Measurements from ENCODE around the gene TMEM134.

TMEM134 gene

GRCh38 chr11:67422891-67423290 is 46.2 kb downstream of the TMEM134 start:
- DNase-seq (ENCODE audit: low read depth), result no peak

GRCh38 chr11:67421430-67422031 is 47.5 kb downstream of the TMEM134 start:
- DNase-seq (ENCODE audit: low read depth), result no peak

GRCh38 chr11:67420646-67421429 is 48.2 kb downstream of the TMEM134 start:
- peak; percentile 99 for DNase-seq (ENCODE audit: low read depth)

GRCh38 chr11:67420147-67420645 is 48.9 kb downstream of the TMEM134 start:
- DNase-seq (ENCODE audit: low read depth), result no peak

- DNase-seq (ENCODE audit: low read depth), result no peak
Measured at GRCh38 chr11:67419325-67420049, 49.6 kb downstream of the TMEM134 start.

GRCh38 chr11:67418476-67419281 is 50.4 kb downstream of the TMEM134 start:
- no peak for DNase-seq (ENCODE audit: low read depth)

GRCh38 chr11:67417425-67417824 is 51.6 kb downstream of the TMEM134 start:
- DNase-seq (ENCODE audit: low read depth), result no peak

- DNase-seq (ENCODE audit: low read depth), result peak; percentile 60
Measured at GRCh38 chr11:67416416-67417335, 52.4 kb downstream of the TMEM134 start.

- no peak for DNase-seq (ENCODE audit: low read depth)
Measured at GRCh38 chr11:67415501-67416304, 53.3 kb downstream of the TMEM134 start, which contains the start of gene CARNS1. CARNS1 (plus strand) TSS chr11:67415678; CDS start chr11:67416200, 522 bp downstream.

- no peak for DNase-seq (ENCODE audit: low read depth)
Measured at GRCh38 chr11:67413266-67413849, 55.7 kb downstream of the TMEM134 start.

GRCh38 chr11:67412495-67413179 is 56.4 kb downstream of the TMEM134 start:
- DNase-seq (ENCODE audit: low read depth), result no peak

GRCh38 chr11:67411785-67412152 is 57.3 kb downstream of the TMEM134 start:
- no peak for DNase-seq (ENCODE audit: low read depth)

All from stimulated activated CD8-positive, alpha-beta memory T cell treated with anti-CD3 and anti-CD28 coated beads, Interleukin-12 subunit alpha, Interleukin-12 subunit beta, amount 100 ng/mL, for 4 hours (primary cell).